GM12801 (cell line): ENCODE data around the gene ENPP4.

Experiments
- CTCF ChIP-seq: IDR thresholded peaks from one replicate; pipeline ENCODE4 v1.5.1; 2011; ENCODE audit warnings: control low read depth; ENCODE audit not compliant: insufficient read length; ENCODE audit errors: extremely low read depth

Gene ENPP4

GRCh38 chr6:46170357-46171289, 40.8 kb downstream of the ENPP4 start, which contains the start of gene ENPP5:
Gene ENPP5 (minus strand): TSS chr6:46170980. CDS start chr6:46168262, 2,718 bp downstream.
- TF ChIP-seq CTCF, result no peak

GRCh38 chr6:46172176-46172575, 42.4 kb downstream of the ENPP4 start:
- TF ChIP-seq CTCF, result no peak

- no peak for TF ChIP-seq CTCF
These were observed 45.1 kb downstream of the ENPP4 start for GRCh38 chr6:46174904-46175303.

- no peak for TF ChIP-seq CTCF
These were observed 45.7 kb downstream of the ENPP4 start for GRCh38 chr6:46175446-46175845.

- no peak for TF ChIP-seq CTCF
These were observed 46.2 kb downstream of the ENPP4 start for GRCh38 chr6:46175976-46176375.

GRCh38 chr6:46184114-46184513, 54.3 kb downstream of the ENPP4 start:
- TF ChIP-seq CTCF, result no peak

GRCh38 chr6:46186583-46186982, 56.8 kb downstream of the ENPP4 start:
- TF ChIP-seq CTCF, result no peak
